Fibroblast of pulmonary artery (primary cell): Measurements from ENCODE around the gene APEX1.

ENCODE experiments used
- DNase-seq: peaks from one replicate; pipeline ENCODE4 v3.0.0-alpha.2; 2010; ENCODE audit warnings: low read depth
- H3K4me3 ChIP-seq: replicated peaks from 2 replicates; pipeline ENCODE4 v1.5.1; 2011; ENCODE audit warnings: low read depth, mild to moderate bottlenecking, control low read depth, low read length, moderate library complexity
- CTCF ChIP-seq: IDR thresholded peaks from 2 replicates; pipeline ENCODE4 v1.5.1; 2011; ENCODE audit warnings: mild to moderate bottlenecking, control low read depth, low read length, inconsistent platforms; ENCODE audit errors: missing control alignments

APEX1 gene

GRCh38 chr14:20454516-20455354 is at the start of gene APEX1, which contains the start of gene OSGEP:
APEX1 (plus strand) TSS chr14:20455226; CDS start chr14:20455646, 420 bp downstream.
OSGEP (minus strand) TSS chr14:20454812; CDS start chr14:20454683, 129 bp downstream.
- no peak for TF ChIP-seq CTCF
- peak; percentile 100 for DNase-seq
- H3K4me3 ChIP-seq: peak within 1 kb of the TSS; percentile 92

DNA sequence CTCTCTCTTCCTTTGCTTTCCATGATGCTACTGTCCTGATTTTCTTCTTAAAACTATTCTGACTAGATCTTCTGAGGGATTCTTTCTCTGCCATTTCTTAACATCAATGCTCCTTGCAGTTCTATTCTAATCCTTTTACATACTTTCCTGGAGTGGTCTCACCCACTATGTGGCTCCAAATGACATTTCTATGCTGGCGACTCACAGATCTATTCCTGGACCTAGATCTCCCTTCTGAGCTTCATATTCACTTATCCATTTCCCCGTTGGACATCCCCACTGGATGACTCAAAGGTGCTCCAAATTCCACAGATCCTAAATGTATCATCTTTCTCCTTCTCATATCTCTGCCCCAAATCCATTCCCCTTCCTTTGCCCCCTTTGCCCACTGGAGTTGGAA is 45.8 kb upstream of the APEX1 start:
- no peak for TF ChIP-seq CTCF
- no peak for DNase-seq
- H3K4me3 ChIP-seq: no peak overlapping the region

- peak; percentile 15 for DNase-seq
- H3K4me3 ChIP-seq: peak overlapping the region; percentile 93
- no peak for TF ChIP-seq CTCF
Observed at GRCh38 chr14:20412411-20412810, 42.6 kb upstream of the APEX1 start.

DNA sequence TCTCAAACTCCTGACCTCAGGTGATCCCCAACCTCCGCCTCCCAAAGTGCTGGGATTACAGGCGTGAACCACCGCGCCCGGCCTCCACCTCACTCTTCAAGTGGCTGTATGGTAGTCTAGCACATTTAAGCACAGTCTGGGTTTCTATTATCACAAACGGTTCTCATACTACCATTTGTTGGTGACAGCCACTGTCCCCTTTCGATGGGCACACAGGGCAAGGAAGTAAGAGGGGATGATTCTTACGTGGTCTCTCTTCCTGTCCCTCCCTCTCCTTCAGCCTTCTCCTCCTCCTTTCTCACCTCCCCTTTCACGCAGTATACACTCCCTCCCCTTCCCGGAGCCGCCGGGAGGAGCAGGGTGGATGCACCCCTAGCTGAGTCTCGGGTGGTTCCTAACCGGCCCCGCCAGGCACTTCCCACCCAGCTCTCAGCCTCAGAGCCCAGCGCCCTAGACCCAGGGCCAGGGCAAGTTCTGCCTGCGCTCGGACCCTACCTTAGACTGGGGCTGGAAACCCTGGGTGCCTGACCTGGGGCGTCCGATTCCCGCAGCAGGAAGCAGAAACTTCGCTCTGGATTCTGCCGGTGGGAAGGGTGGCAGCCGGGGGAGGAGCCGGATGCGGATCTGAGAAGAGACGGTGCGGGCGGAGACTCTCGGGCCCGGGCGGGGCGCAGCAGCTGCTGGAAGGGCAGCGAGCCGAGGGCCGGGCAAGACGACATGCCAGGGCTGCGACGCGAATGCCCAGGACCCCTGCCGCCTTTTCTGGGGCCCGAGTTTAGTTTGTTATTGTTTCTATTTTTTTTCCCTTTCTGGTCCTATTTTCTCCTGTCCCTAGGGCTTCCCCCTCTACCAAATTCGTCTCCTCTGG is 41.9 kb upstream of the APEX1 start, which contains the start of gene TEP1:
TSS of gene TEP1 (minus strand) at position 626 of the 868 bp plus-strand sequence. CDS start 5,062 bp downstream, outside the sequence.
- DNase-seq: peak; percentile 81
- H3K4me3 ChIP-seq: peak within 1 kb of the TSS; percentile 93
- TF ChIP-seq CTCF: no peak

GRCh38 chr14:20413744-20414082 is 41.3 kb upstream of the APEX1 start:
- TF ChIP-seq CTCF: no peak
- DNase-seq: no peak
- peak overlapping the region; percentile 93 for H3K4me3 ChIP-seq

DNA sequence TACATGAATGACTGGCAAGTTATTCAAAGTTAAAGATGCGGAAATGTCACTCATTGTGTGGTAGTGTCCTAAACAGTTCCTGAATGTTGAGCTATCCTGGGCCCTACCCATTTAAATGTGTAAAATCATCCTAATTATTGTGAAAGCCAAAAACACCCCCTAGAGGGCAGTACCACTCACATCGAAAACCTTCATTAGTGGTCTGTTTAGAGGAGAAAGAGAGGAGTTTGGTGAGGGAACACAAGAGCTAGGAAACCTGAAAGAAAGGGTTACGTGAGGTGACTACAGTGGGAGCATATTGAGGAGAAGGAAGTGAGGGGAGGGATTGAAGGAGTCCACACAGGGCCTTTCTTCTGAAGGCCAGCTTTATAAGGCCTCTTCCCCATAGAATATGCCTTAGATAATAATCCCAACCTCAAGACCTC is 39.2 kb upstream of the APEX1 start:
- peak; percentile 75 for DNase-seq
- peak; percentile 72 for TF ChIP-seq CTCF
- no peak overlapping the region for H3K4me3 ChIP-seq
